ENCODE results near the gene FNIP2. TPM values are rescaled to one million over a fixed set of nuclear protein-coding genes. Genes with fewer than 3 reads are reported as not detected.

The FNIP2 gene
- total RNA-seq, 1 donor from 2014 or later, result 44.0 TPM

GRCh38 chr4:158869001-158869400 is 100.2 kb downstream of the FNIP2 start:
- TF ChIP-seq CTCF (IDR thresholded peaks at IDR 0.05; ENCODE audit: borderline replicate concordance), result no peak
- intact Hi-C loops (cut with micrococcal nuclease), result no loop called here
- Histone ChIP-seq H3K4me1 (peaks cover 66% of the 10 kb centered on the region), H3K27ac (replicated peaks) (no peak overlapping the region), H3K4me3 (no peak overlapping the region), H3K9me3 (replicated peaks) (no peaks in the 10 kb centered on the region), H3K27me3 (ENCODE audit: low read depth) (no peaks in the 10 kb centered on the region), H3K36me3 (peaks cover 89% of the 10 kb centered on the region)
- no peak for DNase-seq

- intact Hi-C loops (cut with micrococcal nuclease), result no loop called here
- Histone ChIP-seq H3K36me3 (peaks cover 81% of the 10 kb centered on the region), H3K27ac (replicated peaks) (no peak overlapping the region), H3K9me3 (replicated peaks) (no peaks in the 10 kb centered on the region), H3K4me1 (peaks cover 73% of the 10 kb centered on the region), H3K4me3 (no peak overlapping the region), H3K27me3 (ENCODE audit: low read depth) (no peaks in the 10 kb centered on the region)
- DNase-seq, result no peak
- no peak for TF ChIP-seq CTCF (IDR thresholded peaks at IDR 0.05; ENCODE audit: borderline replicate concordance)
These were observed 100.9 kb downstream of the FNIP2 start for GRCh38 chr4:158869761-158870160.

- H3K4me1 ChIP-seq, result peaks cover 77% of the 10 kb centered on the region
- peaks cover 76% of the 10 kb centered on the region for H3K36me3 ChIP-seq
- H3K27ac ChIP-seq (replicated peaks), result no peak overlapping the region
These were observed 101.4 kb downstream of the FNIP2 start for GRCh38 chr4:158870282-158870625.

GRCh38 chr4:158870626-158871334 is 102.0 kb downstream of the FNIP2 start:
- peak overlapping the region; percentile 1 for H3K27ac ChIP-seq (replicated peaks)
- peaks cover 81% of the 10 kb centered on the region for H3K4me1 ChIP-seq
- TF ChIP-seq CTCF (IDR thresholded peaks at IDR 0.05; ENCODE audit: borderline replicate concordance), result no peak
- H3K4me3 ChIP-seq, result no peak overlapping the region
- H3K27me3 ChIP-seq (ENCODE audit: low read depth), result no peaks in the 10 kb centered on the region
- no peak for DNase-seq
- peaks cover 75% of the 10 kb centered on the region for H3K36me3 ChIP-seq
- no peaks in the 10 kb centered on the region for H3K9me3 ChIP-seq (replicated peaks)
- intact Hi-C loops (cut with micrococcal nuclease), result no loop called here

More at GRCh38 chr4:158870282-158870625, 101.4 kb downstream of the FNIP2 start:
- no peak for DNase-seq
- intact Hi-C loops (cut with micrococcal nuclease), result no loop called here
- Histone ChIP-seq H3K27me3 (ENCODE audit: low read depth) (no peaks in the 10 kb centered on the region), H3K9me3 (replicated peaks) (no peaks in the 10 kb centered on the region), H3K4me3 (no peak overlapping the region)
- no peak for TF ChIP-seq CTCF (IDR thresholded peaks at IDR 0.05; ENCODE audit: borderline replicate concordance)

- Histone ChIP-seq H3K9me3 (replicated peaks) (no peaks in the 10 kb centered on the region), H3K27me3 (ENCODE audit: low read depth) (no peaks in the 10 kb centered on the region), H3K4me3 (no peak overlapping the region), H3K27ac (replicated peaks) (peak overlapping the region; percentile 1), H3K4me1 (peaks cover 85% of the 10 kb centered on the region), H3K36me3 (peaks cover 77% of the 10 kb centered on the region)
- DNase-seq, result no peak
- intact Hi-C loops (cut with micrococcal nuclease), result no loop called here
- no peak for TF ChIP-seq CTCF (IDR thresholded peaks at IDR 0.05; ENCODE audit: borderline replicate concordance)
These were observed 102.5 kb downstream of the FNIP2 start for GRCh38 chr4:158871335-158871724.

Measured in left ventricle myocardium inferior (tissue), 1 donor.